Hippocampal formation (tissue), 2 donors: ENCODE measurements around the gene RALGPS1.
A peak's percentile ranks its signal among the peaks of the same experiment; 100 is the strongest.

Experiments used
- DNase-seq, 2 donors: peaks; one replicate each; lab custom pipeline; 2025; lab: John Stamatoyannopoulos, UW

The RALGPS1 gene

DNA sequence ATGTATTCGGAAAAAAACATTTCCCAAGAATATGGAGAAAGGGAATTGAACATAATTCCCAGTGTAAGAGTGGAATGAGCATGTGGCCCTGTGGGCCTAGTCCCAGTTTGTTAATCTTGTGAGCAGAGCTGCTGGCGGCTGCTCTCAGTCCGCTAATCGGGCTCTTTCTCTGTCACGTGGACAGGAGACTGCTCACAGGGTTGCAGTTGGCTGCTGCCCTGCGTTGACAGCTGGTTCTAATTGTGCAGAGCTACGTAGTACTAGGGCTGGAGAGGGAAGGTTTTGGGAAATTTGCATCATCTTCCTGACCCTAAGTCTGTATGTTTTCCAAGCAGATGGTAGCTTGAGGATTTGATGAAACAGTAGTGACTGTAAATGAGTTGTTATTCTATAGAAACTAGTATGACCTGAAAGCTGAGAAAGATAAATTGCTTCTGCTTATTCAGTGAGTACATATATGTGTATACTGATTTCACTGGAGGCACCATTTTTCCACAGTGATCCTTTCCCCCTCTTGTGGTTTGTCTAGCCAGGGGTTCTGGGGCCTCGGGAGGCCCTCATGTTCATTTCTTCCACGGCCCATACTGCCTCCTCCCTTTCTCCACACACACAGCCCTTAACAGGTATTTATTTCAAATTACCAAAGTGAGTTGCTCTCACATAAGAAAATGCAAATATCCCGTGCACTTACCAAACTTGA is 107.2 kb downstream of the RALGPS1 start:
- peak; percentile 80 to 87 for DNase-seq

DNA sequence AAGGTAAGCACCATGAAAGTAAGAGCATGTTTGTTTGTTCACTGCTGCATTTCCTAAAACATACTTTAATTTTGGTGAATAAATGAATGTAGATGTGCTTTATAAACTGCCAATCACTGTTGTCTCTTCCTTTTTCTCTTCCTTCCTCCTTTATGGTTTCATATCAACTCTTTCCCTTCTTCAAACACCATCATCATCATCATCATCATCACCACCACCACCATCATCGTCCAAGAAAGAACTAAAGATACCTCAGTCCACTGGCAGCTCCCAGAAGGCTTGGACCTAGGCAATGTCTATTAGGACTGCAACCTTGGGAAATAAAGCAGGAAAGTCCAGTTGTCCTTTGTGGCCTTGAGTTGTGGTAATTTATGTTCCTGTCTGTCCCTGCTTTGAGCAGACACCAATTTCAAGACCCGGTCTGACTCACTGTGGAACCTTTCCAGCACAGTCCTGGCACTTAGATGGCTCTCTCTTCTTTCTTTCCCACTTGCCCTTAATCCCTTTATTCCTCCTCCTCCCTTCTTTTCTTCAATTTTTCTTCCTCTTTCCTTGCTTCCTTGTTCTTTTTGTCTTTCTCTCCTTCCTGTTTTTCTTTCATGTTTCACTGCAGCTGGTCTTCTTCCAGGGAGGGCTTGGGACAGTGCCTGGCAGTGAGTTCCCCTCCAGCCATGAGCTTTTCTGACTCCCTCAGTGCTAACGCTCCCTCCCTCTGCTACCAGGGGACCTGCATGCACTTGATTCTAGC is 108.5 kb downstream of the RALGPS1 start:
- DNase-seq: no peak

DNA sequence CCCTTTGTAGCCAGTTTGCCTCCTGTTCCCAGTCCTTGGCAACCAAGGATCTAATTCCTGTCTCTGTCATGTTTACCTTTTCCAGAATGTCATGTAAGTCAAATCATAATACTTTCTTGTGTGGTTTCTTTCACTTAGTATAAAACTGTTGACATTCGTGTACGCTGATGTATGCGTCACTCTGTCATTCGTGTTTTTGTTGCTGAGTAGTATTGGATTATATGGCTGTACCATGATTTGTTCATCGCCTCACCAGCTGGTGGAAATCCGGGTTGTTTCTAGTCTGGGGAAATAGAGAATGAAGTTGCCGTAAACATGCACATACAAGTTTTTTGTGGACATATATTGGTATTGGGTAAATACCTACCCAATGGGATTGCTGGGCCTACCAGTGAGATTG is 110.5 kb downstream of the RALGPS1 start:
- no peak for DNase-seq

DNA sequence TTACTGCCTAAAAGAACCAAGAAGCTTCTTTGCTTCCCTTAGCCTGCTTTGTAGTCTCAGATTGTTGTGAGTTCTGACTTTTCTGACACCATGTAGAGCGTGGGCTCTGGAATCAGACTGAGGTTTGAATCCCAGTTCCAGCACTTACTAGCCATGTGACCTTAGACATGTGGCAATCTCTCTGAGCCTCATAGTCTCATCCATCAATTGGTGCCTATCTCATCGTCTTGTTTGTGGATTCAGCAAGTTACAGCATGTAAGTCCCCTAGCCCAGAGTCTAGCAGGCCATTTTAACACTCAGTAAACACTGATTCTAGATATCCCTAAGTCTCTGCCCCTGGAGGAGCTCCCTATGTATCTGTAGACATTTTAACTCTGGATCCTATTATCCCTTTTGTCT is 113.1 kb downstream of the RALGPS1 start:
- no peak for DNase-seq

DNA sequence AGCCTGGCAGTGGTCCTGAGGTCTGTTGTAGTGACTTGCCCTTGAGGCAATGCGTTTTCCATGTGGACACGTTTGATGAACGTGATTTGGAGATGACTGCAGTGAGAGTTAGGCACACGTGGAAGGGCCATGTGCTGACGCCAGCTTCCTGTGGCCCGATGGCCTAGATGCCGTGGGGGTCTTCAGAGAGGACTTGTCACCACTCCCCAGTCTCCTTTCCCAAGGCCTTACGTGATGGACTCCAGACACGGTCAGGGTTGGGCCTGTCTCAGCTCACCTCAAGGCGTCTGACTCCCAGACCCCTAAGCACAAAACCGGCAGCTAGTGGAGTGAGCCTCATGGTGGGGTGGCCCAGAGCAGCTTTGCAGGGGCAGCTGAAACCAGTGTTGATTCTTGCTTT is 115.0 kb downstream of the RALGPS1 start:
- no peak for DNase-seq

DNA sequence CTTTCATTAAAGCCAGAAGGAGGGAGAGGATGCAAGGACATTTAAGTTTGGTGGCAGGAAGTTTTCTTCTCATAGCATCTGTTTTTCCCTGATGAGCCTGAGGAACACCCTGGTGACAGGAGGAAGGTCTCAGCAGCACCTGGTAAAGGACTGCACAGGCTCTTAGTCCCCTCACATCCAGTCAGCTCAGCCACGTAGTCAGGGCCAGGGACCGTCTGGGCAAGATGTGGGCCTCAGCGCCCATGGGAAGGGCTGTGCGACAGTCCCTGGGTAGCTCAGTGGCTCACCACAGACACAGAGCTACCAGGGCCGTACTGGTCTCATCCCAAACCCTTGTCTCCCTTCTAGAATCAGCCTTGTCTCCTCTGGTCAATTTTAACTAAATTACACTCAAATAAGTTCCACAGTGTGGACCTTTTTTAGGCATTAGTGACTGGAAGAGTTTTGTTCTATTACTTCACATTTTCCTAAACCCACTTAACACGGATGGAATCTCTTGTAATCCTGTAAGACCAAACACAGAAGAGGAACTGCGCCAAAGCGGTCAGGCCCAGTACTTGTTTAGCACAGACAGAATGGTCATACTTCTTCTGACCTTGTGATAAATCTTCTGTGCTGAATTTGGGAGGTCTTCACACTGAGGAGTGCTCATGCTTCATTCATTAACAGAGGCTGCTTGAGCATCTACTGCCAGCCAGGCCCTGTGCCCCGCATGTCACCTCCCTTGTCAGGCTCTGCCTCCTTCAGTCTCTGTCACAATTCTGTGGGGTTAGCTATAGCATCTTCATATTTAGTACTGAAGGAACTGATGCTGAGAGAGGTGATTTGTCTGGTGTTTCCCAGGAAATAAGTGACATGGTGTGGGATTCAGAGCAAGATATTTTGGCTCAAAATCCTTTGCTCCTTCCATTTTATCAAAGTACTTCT is 116.5 kb downstream of the RALGPS1 start:
- DNase-seq: no peak

DNA sequence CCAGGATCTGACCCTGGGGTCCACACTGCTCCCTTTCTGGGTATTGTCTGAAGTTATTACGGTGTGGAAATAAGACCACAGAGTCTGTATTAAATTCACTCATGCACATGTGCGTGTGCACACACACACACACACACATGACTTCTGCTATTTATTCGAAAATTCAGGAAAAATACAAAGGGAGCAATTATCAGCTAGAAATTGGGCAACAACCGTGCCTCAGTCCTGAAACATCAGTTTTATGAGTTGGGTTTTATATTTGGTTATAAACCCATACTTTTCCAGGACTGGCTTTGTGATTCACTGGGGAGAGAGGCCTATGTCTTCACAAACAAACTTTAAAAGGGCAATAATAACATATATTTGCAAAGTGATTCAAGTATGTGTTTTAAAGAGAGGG is 117.7 kb downstream of the RALGPS1 start:
- no peak for DNase-seq

DNA sequence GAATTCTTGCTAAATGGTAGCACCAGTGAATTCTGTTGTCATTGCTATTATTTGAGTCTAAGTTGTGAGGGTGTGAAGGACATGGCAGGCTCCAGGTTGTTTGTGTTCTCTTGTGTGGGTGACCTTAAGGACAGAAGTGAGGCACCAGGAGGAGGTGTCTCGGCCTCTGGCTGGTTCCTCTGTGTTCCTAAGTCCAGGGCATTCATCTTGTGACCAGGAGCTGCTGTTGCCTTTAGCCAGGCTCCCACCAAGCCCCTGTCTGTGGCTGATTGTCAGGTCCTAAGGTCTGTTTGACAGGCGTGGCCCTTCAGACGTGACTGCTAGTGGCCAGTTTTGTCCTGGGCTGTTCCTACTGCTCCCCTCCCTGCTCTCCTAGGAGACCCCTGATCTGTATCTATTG is 118.5 kb downstream of the RALGPS1 start:
- no peak for DNase-seq

DNA sequence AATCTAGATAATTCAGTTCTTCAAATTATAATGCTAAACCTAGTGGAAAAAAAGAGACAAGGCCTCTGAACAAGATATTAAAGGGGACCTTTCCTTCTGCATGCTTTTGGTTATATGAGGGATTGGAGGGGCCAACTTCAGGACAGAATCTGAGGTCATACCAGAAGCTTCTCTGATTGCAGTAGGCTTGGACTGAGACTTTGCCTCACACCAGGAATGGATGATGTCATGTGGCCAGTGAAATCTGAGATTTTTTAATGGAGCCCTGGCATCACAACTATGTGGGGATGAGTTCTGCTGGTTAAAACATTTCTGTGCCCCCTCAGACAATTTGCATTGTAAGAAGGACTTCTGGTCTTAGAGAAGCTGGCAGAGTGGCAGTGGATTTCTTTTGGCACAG is 119.2 kb downstream of the RALGPS1 start:
- DNase-seq: no peak

DNA sequence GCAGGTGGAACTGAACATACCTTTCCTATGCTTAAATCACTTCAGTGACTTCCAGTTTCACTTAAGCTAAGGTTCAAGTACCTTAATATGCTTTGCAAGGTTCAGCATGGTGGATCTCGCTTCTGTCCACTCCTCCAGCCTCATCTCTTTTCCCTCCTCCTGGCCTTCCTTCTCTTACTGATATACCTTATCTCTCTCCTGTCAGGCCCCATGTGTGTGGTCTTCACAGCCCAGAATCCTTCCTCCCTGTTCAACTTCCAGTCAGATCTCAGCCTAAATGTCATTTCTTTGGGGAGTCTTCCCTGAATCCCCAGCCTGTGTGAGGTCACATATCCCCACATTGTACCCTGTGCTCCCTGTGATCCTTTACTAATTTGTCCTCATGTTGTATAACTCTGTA is 120.1 kb downstream of the RALGPS1 start:
- no peak for DNase-seq

DNA sequence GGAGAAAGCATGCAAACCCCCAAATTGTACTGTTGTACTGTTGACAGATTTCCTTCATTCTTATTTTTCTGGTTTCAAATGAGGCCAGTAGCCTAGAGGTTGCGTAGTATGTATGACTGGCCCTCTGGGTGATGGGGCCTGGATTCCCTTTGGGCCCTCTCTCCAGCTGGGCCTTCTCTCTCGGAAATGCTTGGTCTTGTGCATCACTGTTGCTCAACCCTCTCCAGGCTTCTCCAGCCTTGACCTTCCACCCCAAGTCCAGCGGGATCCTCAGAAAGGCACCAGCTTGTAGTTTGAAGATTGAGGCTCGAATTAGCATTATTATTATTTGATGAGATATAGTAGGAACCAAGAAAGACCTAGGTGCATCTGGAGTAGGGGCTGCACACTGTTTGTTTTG is 120.8 kb downstream of the RALGPS1 start:
- DNase-seq: no peak

DNA sequence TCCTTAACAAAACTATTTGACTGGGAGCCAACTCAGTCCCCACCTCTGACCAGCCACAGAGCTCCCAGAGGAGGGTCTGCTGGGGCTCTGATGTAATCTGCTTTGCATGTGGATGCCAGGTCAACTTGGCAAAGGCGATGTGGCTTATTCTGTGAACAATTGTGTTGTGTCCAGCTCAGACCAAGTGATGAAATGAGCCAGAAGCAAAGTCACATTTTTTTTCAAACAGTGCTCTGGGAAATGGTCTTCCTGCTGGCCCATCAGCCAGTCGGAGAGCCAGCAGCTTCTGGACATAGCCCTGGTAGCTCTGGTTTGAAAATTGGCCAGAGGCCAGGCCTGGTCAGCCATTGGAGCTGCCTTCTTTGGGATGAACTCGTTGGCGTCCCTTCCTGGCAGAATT is 121.4 kb downstream of the RALGPS1 start:
- peak; percentile 35 to 51 for DNase-seq

DNA sequence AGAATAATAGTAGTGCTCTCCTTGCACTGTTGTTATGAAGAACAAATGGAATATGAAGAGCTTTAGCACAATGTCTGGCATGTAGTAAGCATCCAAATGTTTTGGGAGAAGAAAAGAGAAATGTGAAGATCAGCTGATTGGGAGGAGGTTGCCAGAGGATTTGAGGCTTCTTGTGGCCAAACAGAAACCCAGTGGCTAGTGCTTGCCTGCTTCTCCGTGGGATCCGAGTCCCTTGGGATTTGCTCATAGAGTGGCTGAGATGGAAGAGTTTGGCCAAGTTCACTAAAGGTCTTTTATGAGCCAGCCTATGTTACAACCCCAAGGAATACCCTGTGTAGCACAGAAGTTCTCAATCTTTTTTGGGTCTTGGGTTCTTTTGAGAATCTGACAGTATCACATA is 121.9 kb downstream of the RALGPS1 start:
- DNase-seq: no peak

DNA sequence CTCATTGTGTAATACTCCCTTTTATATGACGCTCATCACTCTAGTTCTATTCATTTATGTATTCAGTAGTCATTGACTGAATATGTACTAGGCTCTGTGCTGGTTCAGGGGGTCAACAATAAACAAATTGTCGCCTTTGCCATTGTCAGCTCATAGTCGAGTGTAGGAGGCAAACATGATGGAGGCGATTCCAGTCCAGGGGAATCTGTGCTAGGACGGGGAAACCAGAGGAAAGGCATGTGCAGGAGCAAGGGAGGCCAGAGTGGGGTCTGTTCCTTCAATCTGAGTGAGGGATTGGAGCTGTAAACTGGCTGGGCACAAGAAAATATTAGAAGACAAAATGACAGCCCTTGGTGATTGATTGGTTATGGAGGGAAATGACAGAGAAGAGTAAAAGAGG is 123.9 kb downstream of the RALGPS1 start:
- no peak for DNase-seq

DNA sequence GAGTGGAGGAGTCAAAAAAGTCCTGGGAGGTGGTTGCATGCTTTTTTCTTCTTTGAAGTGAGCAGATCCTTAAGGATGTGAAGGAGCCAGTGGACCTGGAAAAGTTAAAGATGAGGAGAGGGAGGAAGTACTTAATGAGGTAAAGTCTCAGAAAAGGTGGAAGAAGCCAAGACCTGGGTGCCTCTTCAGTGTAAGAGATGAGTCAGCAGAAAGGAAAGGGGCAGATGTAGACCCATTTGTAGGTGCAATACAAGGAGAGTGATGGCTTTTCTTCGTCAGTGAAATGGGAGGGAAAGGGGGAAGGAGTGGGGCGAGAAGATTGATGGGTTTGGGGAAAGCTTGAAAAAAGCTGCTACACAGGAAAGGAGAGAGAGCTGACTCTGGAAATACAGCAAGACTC is 124.9 kb downstream of the RALGPS1 start:
- DNase-seq: no peak

DNA sequence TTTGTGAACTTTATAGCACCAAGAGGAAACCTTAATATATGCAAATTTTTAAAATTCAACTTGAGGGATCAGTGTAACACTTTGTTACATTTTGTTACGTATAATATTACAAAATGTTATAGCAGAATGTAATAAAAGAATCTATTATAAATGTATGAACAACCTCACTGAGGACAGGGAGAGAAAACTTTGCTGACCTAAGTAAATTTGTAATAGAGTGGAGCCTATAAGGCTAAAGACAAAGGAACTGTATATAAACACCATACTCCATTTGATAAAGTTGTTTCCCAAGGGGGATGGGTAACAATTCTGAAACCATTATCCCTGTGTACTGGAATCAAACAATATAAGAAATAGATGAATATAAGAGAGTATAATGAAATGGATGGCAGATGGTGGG is 130.6 kb downstream of the RALGPS1 start:
- no peak for DNase-seq

DNA sequence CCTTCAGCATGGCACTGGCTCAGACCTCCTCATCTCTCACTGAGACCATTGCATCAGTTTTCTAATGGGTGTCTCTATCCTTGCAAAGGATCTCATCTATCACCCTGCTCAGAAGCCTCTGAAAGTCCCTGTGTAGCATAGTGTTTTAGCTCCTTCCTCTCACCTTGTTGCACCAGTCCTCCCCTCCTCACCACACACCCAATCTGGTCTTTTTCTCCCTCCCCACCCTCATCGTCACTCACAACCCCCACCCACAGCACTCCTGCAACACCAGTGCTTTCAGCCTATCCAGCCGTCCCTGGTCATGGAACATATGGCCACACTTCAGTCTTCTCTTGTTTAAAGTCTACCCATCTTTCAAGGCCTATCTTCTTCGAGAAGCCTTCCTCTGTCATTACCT is 133.4 kb downstream of the RALGPS1 start:
- no peak for DNase-seq

DNA sequence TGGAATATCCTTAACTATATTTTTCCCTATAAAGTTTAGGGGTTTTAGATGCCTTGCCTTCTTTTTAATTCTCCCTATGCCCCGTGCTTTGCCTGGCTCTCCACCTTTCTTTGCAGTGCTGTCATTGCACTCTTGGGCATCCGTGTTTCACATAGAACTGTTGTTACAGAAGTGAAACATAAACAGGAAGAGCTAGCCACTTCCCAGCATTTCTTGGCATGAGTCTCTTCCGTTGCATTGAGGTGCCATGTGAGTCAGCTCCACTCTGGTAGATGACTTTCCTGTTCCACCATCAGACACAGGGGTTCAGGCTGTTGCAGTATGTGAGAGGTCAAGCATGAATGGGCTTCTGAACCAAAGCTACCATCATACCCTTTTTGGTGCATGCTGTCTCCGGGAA is 134.5 kb downstream of the RALGPS1 start:
- peak in 1 of 2 donors; percentile 25 for DNase-seq

DNA sequence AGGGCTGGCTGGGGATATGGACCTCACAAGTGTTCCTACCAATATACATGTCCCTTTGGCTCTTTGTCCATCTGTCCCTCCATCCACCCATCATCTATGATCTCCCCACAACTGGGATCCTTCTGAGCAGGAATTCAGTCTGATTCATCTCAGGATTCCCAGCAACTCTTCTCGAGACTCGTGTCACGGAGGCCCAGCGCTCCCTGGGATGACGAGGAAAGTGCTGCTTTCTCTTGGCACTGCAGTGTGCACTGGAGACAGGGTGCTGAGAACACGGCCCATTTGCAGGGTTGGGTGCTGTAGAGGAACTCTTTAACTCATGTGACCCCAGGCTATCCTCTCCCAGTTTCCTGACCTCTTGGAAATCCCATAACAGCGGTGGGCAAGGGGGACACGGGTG is 135.0 kb downstream of the RALGPS1 start:
- no peak for DNase-seq

DNA sequence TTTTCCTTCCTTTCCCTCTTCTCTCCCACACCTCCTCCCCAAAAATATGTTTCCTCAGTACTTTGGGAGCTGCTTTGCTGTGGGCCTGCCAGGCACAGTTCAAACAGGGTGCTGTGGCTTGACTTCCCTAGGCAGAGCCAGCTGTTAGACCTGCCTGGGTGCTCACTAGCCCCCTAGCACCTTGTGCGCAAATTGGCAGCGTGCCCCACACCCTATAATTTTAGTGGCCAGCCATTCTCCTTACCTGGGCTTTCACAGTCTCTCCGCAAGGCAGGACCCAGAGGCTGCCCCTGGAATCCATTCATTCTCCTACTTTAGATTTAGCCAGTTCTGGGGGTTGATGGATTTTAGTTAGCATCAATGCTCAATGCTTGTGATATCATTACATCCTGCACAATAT is 135.6 kb downstream of the RALGPS1 start:
- no peak for DNase-seq

DNA sequence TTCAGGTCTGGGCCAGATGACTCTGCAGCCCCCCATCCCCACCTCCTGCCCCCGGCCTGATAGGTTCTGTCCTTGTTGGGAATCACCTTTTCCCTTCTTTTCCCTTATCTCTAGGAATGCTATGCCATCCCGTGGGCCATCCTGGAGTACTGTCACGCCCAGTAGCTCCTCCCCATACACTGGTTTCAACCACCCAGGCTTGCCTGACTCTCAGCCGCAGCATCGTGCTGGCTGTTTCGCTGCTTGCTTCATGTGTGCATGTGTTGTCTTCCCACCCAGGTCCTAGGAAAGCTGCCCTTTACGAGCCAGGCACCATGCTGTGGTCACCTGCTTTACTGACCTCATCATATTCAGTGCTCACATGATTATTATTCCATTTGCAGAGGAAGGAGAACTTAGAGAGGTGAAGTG is 136.0 kb downstream of the RALGPS1 start:
- DNase-seq: no peak

DNA sequence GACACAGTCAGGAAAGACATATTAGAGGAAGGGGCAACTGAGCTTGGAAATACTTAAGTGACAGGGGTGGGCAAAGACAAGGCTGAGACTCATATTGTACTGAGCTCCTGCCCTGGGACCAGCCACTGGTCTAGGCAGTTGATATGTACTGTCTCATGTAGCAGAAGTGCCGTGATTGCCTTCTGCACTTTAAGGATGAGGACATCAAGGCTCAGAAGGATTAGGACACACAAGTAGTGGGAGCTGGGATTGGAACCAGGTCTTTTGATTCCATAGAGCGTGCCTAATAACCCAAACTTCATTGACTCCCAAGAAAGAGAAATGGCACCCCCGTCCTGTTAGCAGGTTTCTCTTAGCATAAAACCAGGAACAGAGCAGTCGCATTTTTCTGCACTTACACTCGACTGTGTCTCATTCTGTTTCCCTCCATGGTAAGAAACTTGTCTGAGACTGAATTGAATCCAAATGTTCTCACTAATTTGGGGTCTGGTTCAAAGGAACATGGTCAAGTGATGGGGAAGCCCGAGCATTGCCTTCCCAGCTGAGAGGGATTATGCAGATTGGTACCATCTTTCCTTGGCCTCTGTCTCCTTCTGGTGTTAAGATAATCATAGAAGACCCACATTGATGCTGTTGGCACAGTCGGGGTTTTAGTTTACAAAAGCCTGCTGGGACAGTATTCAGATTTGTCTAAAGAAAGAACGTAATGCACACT is 137.5 kb downstream of the RALGPS1 start:
- no peak for DNase-seq
